Activated T-helper 9 cell treated with anti-CD3 and anti-CD28 coated beads, Interleukin-2, amount 50 U/mL, for 16 hours (primary cell): ENCODE results near the gene POLR2L.

ENCODE experiments used
- DNase-seq: peaks from one replicate; pipeline ENCODE4 v3.0.0-alpha.2; 2020; ENCODE audit warnings: low read depth

The POLR2L gene

GRCh38 chr11:810040-810567, 32.2 kb downstream of the POLR2L start:
- DNase-seq = no peak

DNA sequence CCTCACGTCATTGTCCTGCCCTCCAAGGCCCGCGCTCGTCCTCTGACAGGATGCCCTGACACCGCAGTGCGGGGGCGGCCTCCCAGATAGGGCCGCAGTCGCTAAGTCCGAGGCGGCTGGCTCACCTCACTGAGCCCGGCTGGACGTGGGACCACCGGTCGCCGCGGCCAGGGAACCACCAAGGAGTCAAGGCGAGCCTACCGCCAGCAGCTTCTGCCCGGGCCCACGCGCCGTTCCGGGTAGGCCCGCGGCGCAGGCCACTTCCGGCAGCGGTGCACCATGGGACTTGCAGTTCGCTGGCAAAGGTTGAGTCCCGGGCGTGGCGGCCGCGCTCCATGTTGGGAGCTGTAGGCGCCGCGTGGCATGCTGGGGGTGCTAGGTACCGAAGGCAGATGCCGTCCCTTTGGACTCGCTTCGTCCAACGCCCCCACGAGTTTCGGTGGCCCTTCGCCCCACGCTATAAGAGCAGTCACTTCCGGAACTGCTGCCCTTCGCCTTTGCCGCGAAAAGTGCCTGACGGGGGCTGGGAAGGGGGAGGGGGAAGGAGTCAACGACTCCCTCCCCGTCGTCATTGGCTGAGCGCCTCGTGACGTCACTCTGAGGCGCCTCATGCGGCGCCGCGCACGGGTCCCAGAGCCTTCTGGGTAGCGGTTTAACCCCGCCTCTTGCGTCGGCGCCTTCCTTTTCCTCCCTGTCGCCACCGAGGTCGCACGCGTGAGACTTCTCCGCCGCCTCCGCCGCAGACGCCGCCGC, 32.9 kb downstream of the POLR2L start, which contains the start of gene RPLP2:
Gene RPLP2, plus strand, starts transcription at position 681 of the 753 bp plus-strand sequence. CDS start 268 bp downstream, outside the sequence.
- peak; percentile 96 for DNase-seq

GRCh38 chr11:808427-809286, 33.7 kb downstream of the POLR2L start:
- DNase-seq = no peak

DNA sequence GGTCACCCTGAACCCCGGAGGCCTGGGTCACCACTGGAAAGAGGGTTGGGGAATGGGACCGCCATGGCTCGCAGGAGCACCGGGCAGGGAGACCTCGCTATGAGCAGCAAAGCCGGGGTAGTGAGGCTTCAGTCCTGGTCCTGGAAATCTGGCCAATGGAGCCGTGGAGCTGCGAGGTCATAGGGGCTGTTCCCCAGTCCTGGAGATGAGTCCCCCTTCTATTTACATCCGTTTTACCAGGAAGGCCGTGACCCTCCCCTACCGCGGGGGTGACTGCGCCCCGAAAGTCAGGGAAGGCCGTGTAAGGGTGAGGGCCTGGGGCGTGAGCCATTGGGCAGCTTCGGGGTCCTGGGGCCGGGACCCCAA, 37.7 kb downstream of the POLR2L start:
- DNase-seq = no peak

DNA sequence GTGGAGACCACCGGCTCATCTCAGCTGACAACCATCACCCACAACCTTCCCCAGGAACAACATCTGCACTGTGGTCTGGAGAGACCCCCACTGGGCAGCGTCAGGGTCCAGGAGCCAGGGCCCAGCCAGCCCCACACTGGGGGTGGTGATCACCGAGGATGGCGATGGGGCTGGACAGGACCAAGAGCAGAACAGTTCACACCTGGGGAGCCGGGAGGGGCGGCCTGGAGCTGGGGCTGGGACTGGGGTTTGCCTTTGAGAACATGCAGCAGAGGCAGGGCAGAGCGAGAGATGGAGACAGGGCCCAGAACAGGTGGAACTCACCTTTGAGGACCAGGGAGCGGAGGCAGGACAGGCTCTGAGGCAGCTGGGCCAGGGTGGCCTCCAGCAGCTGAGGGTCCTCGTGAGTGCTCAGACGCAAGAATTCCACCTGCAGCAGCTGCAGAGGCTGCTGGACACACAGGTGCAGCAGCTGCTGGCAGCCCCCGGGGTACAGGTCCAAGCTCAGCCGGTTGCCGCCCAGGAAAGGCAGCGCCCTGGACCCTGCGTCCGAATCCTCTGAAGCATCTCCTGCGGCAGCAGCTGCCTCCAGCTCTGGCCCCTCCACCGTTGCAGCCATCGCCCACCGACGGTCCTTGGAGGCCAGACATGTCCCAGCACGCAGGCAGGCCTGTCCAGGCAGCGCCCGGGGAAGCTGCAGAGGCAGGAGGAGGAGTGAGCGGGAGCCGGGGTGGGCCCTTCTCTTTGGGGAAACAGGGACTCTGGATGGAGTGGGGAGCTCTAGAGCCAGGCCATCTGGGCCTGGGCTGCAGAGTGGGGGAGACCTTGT, 38.3 kb downstream of the POLR2L start:
- no peak for DNase-seq

DNA sequence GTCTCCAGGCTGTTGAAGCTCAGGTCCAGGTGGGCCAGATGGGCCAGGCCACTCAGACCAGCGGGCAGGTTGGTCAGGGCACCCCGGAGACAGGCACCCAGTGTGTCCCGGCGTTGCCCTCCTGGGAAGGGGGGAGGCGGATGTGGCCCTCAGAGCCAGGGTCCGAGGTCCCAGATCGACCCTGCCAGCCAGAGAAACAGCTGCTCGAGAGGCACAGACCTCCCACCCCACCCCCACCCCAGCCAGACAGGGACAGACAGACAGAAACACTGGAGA, 38.9 kb downstream of the POLR2L start:
- DNase-seq = no peak

- no peak for DNase-seq
Measured at GRCh38 chr11:802693-803466, 39.4 kb downstream of the POLR2L start.

GRCh38 chr11:802018-802617, 40.2 kb downstream of the POLR2L start:
- DNase-seq = no peak

GRCh38 chr11:801097-801780, 41.1 kb downstream of the POLR2L start:
- DNase-seq = no peak

DNA sequence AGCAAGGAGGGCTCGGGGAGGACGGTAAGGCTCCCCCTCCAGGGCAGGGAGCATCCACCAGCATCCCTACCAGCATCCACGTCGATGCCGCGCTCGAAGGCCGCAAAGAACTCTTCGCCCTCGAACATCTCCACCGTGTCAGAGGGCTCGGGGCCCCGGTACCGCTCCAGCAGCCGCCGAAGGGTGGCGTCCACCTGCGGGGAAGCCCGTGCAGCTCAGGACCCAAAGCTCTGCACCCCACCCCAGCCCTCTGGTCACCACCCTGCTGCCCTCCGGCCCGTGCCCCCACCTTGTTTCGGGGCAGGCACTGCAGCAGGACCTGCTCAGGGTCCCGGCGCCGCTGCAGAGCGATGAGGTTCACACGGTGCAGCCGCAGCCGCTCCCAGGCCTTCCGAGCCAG, 41.9 kb downstream of the POLR2L start:
- no peak for DNase-seq

GRCh38 chr11:799641-800316, 42.5 kb downstream of the POLR2L start:
- DNase-seq = no peak

DNA sequence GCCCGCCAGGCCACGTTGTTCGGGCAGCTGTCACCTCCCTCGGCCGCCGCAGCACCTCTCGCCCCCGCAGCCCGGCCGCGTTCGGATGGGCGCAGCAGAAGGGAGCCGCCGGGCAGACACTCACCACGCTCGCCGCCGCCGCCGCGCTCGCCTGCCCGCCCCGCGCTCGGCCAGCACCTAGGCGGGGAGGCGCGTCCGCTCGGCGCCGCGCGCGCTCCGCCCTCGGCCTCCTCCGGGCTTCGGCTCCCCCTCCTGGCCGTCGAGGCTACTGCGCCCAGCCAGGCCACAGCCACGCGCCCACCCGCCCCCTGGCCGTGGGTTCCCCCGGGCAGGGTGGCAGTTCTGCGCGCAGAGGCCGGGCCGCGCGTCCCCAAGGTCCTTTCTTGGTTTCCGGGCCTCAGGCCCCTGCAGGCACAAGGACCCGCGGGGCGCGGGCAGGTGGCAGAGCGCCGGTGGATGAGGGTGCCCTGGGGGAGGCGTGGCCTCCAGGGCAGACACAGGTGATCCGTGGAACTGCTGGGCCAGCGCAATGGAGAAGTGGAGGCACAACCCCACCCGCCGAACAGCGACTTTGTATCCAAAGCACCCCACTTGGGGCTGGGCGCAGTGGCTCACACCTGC, 44.1 kb downstream of the POLR2L start, which contains the start of gene SLC25A22:
Gene SLC25A22, minus strand, starts transcription at position 189 of the 621 bp plus-strand sequence. CDS start 3,275 bp downstream, outside the sequence.
- DNase-seq = peak; percentile 75

DNA sequence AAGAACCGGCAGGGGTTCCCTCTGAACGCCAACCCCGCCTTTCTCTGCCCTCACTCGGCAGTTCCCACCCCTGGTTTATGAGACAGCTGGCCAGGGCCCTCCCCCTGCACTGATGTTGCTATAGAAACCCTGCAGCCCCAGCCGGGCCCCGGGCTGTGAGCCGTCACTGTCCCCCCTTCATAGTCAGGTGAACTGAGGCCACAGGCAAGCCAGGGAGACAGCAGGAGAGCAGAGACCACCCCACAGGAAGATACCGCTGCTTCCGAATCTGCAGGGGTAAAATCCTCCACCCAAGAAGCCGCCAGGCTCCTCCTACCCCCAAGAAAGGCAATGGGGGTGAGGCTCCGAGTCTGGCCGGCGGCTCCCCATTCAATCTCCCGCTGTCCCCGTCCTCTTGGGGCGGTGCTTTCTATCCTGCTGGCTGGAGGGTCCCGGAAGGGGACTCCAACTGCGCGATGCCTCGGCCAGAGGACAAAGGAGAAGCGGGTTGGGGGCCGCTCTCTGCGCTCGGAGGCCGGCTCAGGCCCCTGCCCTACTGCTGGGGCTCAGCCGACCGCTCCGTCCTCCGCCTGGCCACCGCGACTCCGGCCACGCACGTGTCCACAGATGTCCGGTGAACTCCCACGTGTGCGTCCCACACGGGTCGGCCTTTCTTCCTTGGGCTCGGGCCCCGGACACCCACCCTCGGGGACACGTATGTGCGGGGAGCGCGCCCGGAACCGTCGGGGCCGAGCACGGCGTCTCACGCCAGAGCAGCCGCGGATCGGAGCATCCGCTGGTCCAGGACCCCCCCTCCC, 44.8 kb downstream of the POLR2L start:
- peak; percentile 59 for DNase-seq

DNA sequence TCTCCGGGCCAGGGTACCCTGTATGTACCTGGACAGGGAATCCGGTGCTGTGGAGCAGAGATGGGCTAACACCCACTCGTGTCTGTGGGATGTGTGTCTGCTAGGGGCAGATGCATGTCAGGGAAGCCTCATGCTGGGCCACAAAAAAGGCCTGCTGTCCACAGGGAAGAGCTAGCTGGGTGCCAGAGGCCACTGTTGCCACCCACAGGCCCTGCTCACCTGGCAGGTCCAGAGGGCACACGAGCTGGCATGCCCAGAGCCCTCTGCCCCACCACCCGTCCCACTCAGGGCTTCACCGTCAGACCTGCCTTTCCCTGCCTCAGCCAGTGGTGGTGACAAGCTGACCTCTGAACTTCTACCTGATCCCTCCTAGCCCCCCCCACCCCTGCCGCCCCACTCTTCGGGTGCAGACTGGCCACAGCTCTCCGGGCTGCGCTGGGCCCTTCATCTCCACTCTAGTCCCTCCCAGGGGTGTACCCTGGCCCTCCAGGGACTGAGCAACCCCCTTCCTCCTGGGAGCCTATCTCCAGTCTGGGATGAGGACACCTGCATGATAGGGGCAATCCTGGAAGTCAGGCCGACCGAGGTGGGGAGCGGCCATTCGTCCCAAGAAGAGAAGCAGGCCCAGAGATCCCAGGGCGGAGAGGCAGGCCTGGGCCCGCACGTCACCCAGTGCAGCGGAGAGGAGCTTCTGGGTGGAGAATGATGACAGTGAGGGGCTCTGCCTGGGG, 45.6 kb downstream of the POLR2L start:
- no peak for DNase-seq

DNA sequence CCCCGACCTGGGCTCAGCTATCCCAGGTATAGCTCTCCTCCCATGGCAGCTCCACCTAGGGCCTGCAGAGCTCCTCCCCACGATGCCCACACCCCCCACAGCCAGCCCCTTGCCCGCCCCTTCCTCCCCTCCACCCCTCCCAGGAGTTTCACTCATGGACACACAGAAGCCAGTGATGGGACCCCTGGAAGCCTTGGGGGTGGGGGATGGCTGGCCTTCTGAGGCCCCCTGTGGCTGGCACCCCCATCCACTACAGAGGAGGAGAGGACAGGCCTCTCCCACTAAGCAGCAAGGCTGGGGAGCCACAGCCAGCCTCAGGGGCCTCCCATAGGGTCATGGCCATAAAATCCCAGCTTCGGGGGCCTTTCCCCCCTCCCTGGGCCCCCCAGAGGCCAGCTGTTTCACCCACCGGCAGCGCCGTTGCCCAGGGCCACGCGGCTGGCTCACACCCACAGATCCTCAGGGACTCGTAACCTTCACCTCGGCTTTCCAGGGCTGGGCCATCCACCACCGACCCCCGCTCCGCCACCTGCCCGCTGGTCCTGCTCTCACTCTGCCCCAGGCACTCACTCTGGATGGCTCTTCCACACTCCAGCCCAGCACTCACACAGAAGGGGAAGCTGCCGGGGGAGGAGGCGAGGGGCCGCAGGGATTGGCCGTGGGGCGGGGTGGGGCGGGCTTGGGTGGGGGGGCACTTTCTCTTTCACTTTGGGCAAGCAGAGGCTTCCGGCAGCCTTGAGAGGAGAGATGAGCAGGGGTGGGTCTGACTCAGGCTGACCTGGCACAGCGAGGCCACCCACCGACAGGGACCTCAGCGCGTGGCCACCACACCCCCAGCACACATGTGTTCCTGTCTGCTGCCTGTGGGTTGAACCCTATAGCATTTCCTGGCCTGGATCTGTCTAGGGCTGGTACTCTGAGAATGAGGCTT, 46.4 kb downstream of the POLR2L start:
- peak; percentile 76 for DNase-seq

- no peak for DNase-seq
Measured at GRCh38 chr11:794766-795633, 47.3 kb downstream of the POLR2L start.
